ENCODE data around the gene SIK3.

SIK3 gene

GRCh38 chr11:116925050-116925449, 173.2 kb downstream of the SIK3 start:
- no peak for DNase-seq

- peak; percentile 61 for DNase-seq
These were observed 179.1 kb downstream of the SIK3 start for GRCh38 chr11:116918925-116919655.

GRCh38 chr11:116917632-116918031, 180.6 kb downstream of the SIK3 start:
- DNase-seq = no peak

GRCh38 chr11:116916886-116917285, 181.3 kb downstream of the SIK3 start:
- DNase-seq = no peak

- no peak for DNase-seq
These were observed 182.2 kb downstream of the SIK3 start for GRCh38 chr11:116916052-116916451.

GRCh38 chr11:116913000-116913399, 185.2 kb downstream of the SIK3 start:
- DNase-seq = no peak

GRCh38 chr11:116911976-116912734, 186.1 kb downstream of the SIK3 start:
- no peak for DNase-seq

- DNase-seq = no peak
These were observed 187.4 kb downstream of the SIK3 start for GRCh38 chr11:116910847-116911246.

- no peak for DNase-seq
These were observed 187.8 kb downstream of the SIK3 start for GRCh38 chr11:116910378-116910777.

GRCh38 chr11:116909245-116909644, 189.0 kb downstream of the SIK3 start:
- no peak for DNase-seq

- no peak for DNase-seq
These were observed 191.7 kb downstream of the SIK3 start for GRCh38 chr11:116906479-116906878.

GRCh38 chr11:116903090-116903489, 195.1 kb downstream of the SIK3 start:
- no peak for DNase-seq

- DNase-seq = no peak
These were observed 196.1 kb downstream of the SIK3 start for GRCh38 chr11:116901964-116902688.

- DNase-seq = no peak
These were observed 197.0 kb downstream of the SIK3 start for GRCh38 chr11:116901211-116901610.

- DNase-seq = no peak
These were observed 202.0 kb downstream of the SIK3 start for GRCh38 chr11:116896211-116896610.

GRCh38 chr11:116895048-116895757, 203.0 kb downstream of the SIK3 start:
- no peak for DNase-seq

GRCh38 chr11:116893906-116894305, 204.3 kb downstream of the SIK3 start:
- no peak for DNase-seq

- no peak for DNase-seq
These were observed 204.8 kb downstream of the SIK3 start for GRCh38 chr11:116893437-116893836.

GRCh38 chr11:116892374-116892773, 205.9 kb downstream of the SIK3 start:
- DNase-seq = no peak

GRCh38 chr11:116891746-116892145, 206.5 kb downstream of the SIK3 start:
- DNase-seq = no peak

GRCh38 chr11:116890607-116891006, 207.6 kb downstream of the SIK3 start:
- DNase-seq = no peak

- no peak for DNase-seq
These were observed 208.0 kb downstream of the SIK3 start for GRCh38 chr11:116890193-116890592.
